Measurements from ENCODE around the gene NEO1.
"Not testable (repeated sequence)": the region's sequence is repeated elsewhere in the genome, so short reads cannot be mapped to it uniquely, and the experiment has no call there.

The NEO1 gene

DNA sequence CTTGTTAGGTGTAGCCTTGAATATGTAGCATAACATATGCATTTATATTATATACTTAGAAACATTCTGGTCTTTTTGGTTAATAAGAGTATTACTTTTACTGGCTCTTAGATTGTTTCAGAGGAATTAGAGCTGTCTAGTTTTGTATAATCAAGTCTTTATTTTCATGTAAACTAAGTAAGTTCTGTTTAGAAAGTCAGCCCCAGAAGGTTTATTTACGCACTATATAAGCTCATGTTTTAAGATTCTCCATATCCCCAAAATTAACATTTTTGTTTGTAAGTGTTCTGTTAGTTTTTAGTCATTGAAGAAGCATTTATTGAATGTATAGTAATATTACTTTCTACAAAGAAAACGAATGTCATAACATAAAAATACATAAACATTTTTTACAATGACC, 158.4 kb downstream of the NEO1 start:
- no peak for DNase-seq

DNA sequence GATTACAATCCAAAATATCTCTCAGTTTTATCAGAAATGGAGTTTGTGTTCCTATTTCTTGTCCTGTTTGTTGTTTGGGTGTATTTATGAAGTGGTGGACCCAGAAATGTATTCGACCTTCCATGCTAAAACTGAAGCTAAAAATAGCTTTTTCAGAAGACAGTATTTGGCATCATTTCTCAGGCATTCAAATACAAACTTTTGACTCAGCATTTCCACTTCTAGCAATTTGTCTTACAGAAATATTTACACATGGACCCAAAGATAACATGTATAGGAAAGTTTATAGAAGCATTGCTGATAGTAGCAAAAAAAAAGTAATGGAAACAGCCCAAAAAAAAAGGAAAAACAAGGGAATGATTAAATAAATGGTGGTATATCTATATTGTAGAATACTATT, 160.2 kb downstream of the NEO1 start:
- no peak for DNase-seq

DNA sequence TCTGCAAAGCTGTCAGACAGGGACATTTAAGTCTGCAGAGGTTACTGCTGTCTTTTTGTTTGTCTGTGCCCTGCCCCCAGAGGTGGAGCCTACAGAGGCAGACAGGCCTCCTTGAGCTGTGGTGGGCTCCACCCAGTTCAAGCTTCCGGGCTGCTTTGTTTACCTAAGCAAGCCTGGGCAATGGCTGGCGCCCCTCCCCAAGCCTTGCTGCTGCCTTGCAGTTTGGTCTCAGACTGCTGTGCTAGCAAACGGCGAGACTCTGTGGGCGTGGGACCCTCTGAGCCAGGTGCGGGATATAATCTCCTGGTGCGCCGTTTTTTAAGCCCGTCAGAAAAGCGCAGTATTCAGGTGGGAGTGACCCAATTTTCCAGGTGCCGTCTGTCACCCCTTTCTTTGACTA, 169.2 kb downstream of the NEO1 start:
- not testable (repeated sequence) for DNase-seq

DNA sequence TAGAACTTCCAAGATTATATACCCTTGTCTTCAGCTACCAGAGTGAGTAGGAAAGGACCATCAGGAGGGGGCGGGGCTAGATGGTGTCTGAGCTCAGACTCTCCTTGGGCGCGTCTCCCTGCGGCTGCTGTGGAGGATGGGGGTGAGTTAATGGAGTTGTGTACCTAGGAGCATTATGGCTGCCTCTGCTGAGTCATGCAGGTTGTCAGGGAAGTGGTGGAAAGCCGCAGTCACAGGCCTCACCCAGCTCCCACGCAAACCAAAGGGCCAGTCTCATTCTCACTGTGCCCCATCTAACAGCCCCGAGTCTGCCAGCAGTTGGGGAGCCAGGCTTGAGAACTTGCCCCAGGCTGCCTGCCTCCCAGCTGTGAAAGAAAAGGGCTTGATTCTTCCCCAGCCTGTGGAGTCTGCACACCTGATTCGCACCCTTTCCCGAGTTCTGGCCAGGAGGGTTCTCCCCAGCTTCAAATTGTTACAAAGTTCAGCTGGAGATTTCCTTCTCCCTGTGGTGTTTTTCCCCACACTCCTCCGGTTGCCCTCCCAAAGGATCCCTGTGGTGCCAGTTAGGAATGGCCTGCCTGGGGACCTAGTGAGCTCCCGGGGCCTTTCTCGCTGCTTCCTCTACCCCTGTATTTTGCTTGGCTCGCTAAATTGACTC, 173.2 kb downstream of the NEO1 start:
- peak; percentile 50 for DNase-seq

DNA sequence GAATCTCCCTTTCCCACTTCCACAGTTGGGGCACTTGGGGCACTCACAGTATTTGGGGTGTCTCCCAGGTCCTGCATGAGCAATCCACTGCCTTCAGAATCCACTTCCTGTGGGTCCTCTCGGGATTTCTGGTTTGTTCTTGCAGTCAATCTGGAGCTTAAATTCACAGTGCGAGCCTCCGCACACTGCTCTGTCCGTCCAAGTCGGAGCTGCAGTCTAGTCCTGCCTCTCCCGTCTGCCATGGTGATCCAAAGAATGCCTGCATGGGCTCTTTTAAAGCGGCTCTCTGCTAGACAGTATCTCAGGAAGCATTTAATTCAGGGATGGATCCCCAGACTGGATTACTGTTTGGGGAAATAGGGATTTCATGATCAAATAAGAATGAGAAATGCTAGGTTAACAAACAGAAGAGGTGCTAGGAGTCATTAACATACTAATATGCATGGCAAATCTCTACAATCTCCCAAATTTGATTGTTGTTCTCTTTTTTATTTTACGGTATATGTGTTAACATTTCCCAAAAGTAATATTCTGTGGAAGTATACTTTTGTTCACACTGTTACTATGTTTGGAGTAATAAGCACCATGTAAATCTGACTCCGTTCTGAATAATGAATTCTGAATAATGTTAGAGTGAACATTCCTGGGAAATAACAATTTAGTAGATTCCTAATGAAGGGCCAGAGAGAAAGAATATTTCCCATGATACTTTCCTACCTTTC, 174.0 kb downstream of the NEO1 start:
- DNase-seq = no peak

DNA sequence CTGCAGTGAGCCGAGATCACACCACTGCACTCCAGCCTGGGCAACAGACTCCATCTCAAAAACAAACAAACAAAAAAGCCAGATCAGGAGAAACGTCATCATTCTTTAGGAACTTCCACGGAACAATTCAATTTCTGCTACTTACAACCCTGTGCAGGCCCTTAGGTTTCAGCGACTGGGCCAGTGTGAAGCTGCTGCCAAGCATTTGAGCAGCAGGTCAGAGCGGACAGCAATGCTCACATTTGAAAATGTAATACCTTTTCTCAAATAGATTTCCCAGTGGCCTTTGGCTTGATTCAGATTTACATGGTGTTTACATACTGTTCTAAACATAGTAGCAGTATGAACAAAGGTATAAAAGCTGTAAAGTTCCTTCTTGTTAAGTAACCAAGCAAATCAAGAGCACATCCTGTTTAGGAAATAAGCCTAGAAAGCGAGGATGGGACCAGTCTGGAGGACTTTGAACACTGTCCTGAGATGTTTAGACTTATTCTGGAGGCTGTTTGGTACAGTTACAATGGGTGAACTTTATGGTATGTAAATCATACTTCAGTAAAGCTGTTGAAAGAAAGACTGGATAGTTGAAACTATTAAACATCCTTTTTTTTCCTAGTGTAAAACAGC, 175.3 kb downstream of the NEO1 start:
- no peak for DNase-seq

DNA sequence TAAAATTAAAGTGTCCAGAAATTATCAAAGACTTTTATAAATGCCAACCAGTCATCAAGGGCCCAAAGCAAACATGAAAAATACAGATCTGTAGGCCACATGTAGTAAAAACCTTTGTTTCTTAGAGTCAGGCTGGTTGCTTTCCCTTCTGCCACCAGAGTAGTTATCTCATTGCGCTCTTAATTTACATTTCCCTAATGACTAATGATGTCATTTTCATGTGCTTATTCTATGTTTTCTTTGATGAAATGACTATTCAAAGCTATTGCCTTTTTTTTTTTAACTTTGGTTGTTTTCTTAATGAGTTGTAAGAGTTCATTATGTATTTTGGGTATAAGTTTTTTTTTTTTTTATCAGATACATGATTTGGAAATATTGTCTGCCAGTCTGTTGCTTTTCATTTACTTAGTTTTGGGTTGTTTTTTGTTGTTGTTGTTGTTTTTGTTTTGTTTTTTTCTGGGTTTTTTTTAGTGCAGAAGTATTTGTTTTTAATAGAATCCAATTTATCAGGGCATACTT, 175.9 kb downstream of the NEO1 start:
- DNase-seq = no peak

DNA sequence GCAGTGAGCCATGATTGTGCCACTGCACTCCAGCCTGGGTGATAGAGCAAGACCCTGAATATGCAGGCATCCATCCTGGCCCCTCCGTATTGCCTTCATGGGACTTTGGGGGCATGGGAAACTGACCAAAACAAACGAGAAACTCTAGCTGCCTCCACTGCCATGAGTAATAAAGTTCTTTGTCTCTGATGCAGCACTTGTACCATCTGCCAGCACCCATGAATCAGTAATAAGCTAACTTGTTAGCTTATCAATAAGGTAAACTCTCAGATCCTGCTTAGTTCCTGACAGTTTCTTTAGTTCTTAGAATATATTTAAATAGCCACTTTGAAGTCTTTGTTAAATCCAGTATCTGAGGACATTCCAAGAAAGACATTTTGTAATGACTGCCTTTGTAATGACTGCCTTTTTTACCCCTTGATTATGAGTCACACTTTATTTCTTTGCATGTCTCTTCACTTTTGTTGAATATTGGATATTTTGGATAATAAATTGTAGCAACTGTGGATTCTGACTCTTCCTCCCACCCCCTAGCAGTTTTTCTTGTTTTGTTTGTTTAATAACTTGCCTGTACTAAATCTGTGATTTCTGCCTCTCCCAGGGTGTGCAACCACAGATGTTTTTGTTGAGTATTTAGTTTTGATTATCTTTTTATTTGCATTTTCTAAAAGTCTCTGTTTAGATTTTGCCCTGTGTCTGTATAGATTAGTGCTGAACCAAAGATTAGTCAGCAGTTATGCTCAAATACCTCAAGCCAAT, 179.6 kb downstream of the NEO1 start:
- DNase-seq = no peak

DNA sequence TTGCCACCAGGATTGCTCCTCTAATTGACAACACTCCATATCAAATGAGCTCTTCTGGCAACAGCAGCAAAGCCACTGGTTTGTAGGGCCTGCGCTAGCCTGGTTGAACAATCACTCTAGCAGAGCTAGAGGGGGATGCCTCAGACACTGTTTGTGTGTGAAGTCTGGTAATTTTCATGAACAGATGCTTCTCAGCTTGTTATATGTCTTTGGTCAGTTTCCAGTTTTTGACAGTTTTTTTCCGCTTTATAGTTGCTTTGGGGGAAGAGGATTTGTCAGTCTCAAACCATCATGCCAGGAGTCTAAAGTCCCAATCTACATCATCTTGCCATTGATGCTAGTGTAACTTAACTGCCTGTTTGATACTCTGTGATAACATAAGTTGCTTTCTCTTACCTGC, 180.5 kb downstream of the NEO1 start:
- DNase-seq = no peak

DNA sequence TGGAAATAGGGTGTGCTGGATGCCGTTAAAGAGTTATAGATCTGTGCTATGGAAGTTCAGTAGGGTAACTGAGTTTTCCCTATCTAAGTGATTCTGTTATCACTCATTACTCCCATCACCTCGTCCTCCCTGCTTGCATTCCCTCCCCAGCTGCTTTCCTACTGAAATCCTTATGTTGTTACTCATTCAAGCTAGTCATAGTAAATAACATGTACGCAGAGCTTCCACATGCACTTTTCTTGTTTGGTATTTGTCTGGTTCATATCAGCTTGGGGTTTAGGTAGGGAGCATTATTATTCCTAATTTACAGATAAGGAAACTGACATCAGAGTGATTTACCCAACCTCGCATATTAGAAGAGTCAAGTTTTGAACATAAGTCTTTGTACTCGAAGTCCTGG, 181.4 kb downstream of the NEO1 start:
- DNase-seq = no peak

DNA sequence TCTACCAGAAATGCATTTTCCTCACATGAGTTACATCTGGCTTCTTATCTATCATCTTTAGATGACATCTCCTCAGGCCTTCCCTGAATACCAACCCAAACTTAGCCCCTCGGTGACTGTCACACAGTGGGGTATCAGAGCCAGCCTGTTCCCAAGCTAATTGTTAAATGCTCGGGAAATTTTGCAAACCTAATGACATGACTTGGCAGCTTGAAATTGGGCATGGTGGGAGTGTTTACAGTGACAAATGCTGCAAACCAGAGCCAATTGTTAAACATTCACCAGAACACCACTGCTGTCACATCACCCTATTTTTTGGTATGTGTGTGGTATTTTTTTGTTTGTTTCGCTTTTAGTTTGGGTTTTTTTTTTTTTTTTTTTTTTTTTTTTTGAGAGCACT, 185.6 kb downstream of the NEO1 start:
- DNase-seq = no peak

DNA sequence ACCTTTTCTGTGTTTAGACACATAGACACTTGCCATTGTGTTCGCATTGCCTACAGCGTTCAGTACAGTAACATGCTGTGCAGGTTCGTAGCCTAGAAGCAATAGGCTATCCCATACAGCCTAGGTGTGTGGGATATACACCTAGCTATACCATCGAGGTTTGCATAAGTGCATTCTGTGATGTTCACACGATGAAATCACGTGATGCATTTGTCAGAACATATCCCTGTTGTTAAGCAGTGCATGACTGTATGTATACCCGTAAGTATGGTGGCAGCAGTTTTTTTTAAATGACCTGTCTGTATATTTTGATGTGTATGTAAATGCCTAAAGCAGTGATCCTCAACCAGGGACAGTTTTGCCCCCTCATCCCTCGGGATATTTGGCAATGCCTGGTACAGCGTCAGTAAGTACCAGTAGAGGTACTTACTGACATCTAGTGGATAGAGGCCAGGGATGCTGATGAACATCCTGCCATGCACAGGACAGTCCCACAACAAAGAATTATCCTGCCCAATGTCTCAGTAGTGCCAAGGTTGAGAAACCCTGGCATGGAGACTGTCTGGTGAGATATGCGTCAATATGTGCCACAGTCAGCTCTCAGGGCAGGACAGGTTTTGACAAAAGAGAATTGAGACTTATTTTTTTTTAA, 187.4 kb downstream of the NEO1 start:
- DNase-seq = no peak

DNA sequence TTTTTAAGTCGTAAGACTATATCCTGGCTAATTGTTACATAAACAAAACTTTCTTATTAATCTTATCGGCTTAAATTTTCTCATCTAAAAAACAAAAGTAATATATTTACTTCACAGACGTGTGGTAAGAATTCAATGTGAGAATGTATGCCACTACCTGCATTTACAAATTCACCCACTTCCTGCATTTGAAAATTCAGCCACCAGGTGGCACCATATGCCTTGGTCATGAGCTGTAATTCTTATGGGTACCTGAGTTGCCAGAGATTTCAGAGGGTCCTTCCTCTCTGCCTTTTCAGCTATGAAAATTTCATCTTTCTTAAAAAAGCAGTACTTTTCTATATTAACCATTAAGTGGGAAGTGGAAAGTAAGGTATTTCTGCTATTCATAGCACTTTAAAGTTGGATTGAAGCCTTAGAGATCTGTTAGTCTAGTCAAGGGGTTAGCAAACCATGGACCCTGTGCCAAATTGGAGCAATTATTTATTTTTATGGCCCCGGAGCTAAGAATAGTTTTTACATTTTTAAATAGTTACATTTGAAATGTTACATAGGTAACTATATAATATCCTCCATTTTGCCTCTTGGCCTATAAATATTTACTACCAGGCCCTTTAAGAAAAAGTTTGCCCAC, 188.7 kb downstream of the NEO1 start:
- DNase-seq = peak; percentile 84

DNA sequence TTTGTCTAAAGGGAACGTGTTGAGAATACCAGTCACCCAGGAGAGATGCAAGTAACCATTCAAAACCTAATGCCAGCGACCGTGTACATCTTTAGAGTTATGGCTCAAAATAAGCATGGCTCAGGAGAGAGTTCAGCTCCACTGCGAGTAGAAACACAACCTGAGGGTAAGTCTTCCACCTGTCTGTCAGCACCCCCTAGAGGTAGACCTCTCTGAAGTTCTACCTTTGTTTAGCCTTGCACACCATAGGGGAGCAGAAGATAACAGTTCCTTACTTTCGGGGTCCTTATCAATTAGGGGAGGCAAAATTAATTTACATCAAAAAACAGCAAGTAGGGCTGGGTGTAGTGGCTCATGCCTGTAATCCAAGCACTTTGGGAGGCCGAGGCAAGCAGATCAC, 192.1 kb downstream of the NEO1 start:
- peak; percentile 9 for DNase-seq

DNA sequence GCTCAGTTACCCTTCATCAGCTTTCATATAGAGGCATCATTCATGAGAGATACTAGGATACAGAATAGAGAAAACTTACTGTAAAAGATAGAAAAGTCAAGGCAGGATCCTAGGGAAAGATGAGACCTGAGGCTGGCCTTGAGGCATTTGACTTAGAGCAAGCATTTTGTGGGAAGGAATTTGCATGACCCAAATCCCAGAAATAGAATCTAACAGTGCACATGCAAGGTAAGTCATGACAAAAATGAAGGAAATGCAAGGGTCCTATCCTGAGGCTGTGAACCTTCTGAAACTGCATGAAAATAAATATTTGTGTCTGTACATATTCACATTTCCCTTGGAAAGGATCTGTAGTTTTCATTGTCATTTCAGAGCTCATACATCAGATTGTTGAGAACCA, 194.2 kb downstream of the NEO1 start:
- DNase-seq = no peak

DNA sequence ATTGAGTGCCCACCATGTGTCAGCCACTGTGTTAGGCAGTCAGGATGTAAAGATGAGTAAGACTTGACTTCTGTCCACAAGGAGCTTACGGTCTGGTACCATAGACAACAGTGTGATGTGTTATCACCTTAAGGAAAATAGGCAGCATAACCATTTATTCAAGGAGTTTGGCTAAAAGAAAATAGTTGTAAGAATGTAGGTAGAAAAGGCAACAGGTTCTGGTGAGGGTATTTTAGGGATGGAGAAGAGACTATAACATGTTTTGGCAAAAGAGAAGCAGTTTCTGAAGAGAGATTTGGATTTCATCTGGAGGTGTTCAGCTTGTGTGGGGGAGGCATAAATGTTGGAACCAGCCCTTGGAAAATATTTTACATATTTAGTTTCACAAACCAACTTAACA, 194.6 kb downstream of the NEO1 start:
- no peak for DNase-seq

DNA sequence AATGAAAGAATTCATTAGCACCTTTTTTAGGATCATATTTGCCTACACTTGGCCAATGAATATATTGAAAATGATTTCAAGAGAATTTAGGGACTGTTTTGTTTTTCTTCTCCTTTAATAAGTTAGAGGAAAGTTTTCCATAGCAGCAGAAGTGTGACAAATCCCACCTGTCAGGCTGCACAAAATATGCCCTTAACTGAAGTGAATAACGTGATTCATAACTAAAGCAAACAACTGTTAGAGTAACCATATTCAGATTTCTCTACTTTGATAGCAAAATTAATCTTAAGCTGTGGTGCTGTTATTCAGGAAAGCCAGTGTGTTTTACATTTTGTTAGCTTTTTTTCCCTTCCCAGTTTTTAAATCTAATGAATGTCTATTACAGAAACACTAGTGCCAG, 195.1 kb downstream of the NEO1 start:
- no peak for DNase-seq

DNA sequence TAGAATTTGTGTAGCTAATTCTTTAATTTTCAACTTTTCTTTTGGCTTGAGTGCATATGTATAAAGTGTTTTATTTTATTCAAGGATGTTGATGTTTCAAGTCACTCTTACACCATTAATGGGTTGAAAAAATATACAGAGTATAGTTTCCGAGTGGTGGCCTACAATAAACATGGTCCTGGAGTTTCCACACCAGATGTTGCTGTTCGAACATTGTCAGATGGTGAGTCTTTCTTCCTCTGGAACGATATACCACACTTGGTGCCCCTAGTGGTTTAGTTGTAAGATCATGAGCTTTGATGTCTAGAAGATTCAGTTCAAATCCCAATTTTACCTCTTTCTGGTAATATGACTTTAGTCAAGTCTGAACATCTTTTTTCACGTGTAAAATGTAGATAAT, 197.2 kb downstream of the NEO1 start:
- no peak for DNase-seq

DNA sequence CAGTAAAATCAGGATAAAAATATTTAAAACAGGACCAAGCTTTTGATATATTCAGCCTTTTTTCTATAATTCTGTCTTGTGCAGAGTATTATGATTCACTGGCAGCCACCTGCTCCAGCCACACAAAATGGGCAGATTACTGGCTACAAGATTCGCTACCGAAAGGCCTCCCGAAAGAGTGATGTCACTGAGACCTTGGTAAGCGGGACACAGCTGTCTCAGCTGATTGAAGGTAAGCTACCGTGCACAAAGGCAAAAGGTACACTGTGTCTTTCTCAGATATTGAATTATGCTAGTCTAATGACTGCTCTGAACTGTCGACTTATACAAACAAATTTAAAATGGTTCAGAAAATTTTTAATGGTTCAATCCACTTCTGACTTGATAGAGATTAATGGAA, 202.3 kb downstream of the NEO1 start:
- DNase-seq = no peak

DNA sequence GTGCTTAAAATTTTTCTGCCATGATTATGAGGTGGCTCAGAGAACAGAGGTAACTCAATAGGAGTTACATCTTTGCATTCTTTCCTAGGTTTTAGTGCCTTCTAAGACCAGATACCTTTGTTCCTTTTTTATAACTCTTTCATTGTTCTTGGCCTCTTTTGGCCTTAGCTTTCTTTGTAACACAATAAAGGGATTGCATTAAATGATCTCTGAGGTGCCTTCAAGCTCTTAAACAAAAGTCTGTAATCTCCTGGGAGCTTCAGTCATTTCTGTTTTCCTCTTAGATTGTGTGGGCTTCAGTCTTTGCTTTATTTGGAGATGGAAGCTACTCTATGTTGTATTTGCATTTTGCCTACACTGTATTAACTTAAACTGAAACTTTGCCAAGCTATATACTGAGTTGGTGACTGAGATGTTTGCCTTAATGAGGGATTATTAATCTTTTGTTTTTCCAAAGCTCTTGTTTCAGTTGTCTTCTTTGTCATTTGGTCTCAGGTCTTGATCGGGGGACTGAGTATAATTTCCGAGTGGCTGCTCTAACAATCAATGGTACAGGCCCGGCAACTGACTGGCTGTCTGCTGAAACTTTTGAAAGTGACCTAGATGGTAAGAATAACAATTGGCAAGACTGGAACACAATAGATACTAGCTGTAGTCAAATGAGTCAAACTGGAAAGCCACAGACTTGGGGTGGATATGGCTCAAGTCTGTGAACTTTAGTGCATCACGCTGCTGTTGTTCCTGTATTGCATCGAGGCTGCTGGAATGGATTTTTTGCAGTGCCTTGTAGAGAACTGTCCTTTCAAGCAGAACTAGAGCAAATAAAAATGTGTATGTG, 206.2 kb downstream of the NEO1 start:
- peak; percentile 13 for DNase-seq

DNA sequence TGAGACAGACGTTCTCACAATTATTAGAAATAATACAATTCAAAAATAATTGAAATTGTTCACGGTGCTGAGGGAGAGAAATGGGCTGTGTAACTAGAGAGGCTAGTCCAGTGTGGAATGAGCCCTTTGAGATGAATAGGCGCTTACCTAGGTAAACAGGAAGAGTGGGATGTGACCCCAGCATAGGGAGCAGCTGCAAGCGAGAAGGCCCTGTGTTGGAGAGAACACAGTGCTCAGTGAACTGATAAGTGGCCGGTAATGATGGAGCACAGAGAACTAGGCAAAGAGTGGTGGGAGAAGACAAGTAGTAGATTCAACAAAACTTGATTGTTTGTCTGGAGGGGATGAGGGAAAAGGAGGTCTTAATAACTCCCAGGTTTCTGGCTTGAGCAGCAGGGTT, 212.6 kb downstream of the NEO1 start:
- no peak for DNase-seq
